Prostate gland (tissue), 2 donors: Measurements from ENCODE around the gene DNLZ.
"Not testable (repeated sequence)": the region's sequence is repeated elsewhere in the genome, so short reads cannot be mapped to it uniquely, and the experiment has no call there.

Experiments used
- CTCF ChIP-seq, 4 experiments: fragments of 200-600 bp in 2 of 4; fragments of 450-650 bp in 2 of 4; sonication (generic) in 2 of 4; IDR thresholded peaks; 1 replicate in 3 of 4; 2 replicates in 1 of 4; pipeline ENCODE4 v1.5.1; 2016 to 2019; ENCODE audit warnings: antibody characterized with exemption in 4 of 4, mild to moderate bottlenecking in 2 of 4, moderate library complexity in 2 of 4
- POLR2A ChIP-seq: fragments of 450-650 bp; IDR thresholded peaks from one replicate; pipeline ENCODE4 v1.6.1; 2016; ENCODE audit warnings: antibody characterized with exemption, mild to moderate bottlenecking
- POLR2AphosphoS5 ChIP-seq: sonication (generic); formaldehyde crosslinking; IDR thresholded peaks from one replicate; pipeline ENCODE4 v1.6.1; 2017; ENCODE audit warnings: antibody characterized with exemption

- TF ChIP-seq CTCF (IDR thresholded peaks at IDR 0.05); POLR2A; POLR2AphosphoS5: not testable (repeated sequence)
These were observed 44.3 kb downstream of the DNLZ start for GRCh38 chr9:136319244-136319643.
